ENCODE data around the gene SHISA9. TPM values are rescaled to one million over a fixed set of nuclear protein-coding genes. Genes with fewer than 3 reads are reported as not detected.

SHISA9 gene
- total and polyA plus RNA-seq, 2 experiments from 2014 or later: 0.83 to 1.3 TPM

- Histone ChIP-seq H3K27ac (no peak overlapping the region), H3K4me1 (ENCODE audit: insufficient read depth) (no peaks in the 10 kb centered on the region), H3K27me3 (no peaks in the 10 kb centered on the region), H3K4me2 (no peak overlapping the region), H4K20me1 (ENCODE audit: insufficient read depth, poor library complexity, severe bottlenecking) (no peaks in the 10 kb centered on the region), H3K9me2 (replicated peaks; ENCODE audit: insufficient read depth) (no peaks in the 10 kb centered on the region), H2AFZ (no peak overlapping the region), H3K9me3 (ENCODE audit: low read depth) (no peaks in the 10 kb centered on the region), H3K79me2 (no peaks in the 10 kb centered on the region), H3K36me3 (replicated peaks; ENCODE audit: insufficient read depth, low read depth) (no peaks in the 10 kb centered on the region), H3K4me3 (no peak overlapping the region)
- 89% methylated on average over 1 of the region's 1 CpG for WGBS (ENCODE audit: low lambda C conversion rate, missing lambda C conversion rate)
- TF ChIP-seq EZH2 (IDR thresholded peaks at IDR 0.05; ENCODE audit: borderline replicate concordance): no peak
- TF ChIP-seq, protein P1, sequence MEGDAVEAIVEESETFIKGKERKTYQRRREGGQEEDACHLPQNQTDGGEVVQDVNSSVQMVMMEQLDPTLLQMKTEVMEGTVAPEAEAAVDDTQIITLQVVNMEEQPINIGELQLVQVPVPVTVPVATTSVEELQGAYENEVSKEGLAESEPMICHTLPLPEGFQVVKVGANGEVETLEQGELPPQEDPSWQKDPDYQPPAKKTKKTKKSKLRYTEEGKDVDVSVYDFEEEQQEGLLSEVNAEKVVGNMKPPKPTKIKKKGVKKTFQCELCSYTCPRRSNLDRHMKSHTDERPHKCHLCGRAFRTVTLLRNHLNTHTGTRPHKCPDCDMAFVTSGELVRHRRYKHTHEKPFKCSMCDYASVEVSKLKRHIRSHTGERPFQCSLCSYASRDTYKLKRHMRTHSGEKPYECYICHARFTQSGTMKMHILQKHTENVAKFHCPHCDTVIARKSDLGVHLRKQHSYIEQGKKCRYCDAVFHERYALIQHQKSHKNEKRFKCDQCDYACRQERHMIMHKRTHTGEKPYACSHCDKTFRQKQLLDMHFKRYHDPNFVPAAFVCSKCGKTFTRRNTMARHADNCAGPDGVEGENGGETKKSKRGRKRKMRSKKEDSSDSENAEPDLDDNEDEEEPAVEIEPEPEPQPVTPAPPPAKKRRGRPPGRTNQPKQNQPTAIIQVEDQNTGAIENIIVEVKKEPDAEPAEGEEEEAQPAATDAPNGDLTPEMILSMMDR (IDR thresholded peaks at IDR 0.05; ENCODE audit: poor library complexity): no peak
- no peak for TF ChIP-seq EZH2phosphoT487 (IDR thresholded peaks at IDR 0.05; ENCODE audit: low read depth, severe bottlenecking, unreplicated experiment)
- no peak for DNase-seq (ENCODE audit: low spot score)
These were observed 229.2 kb downstream of the SHISA9 start for GRCh38 chr16:13130586-13130985.

GRCh38 chr16:13134836-13135235 is 233.4 kb downstream of the SHISA9 start:
- no peaks in the 10 kb centered on the region for H3K9me3 ChIP-seq (ENCODE audit: low read depth)
- no peak overlapping the region for H3K4me2 ChIP-seq
- H3K4me3 ChIP-seq: no peak overlapping the region
- no peak overlapping the region for H3K27ac ChIP-seq
- H4K20me1 ChIP-seq (ENCODE audit: insufficient read depth, poor library complexity, severe bottlenecking): no peaks in the 10 kb centered on the region
- 87% methylated on average over 1 of the region's 1 CpG for WGBS (ENCODE audit: low lambda C conversion rate, missing lambda C conversion rate)
- DNase-seq (ENCODE audit: low spot score): no peak
- H3K9me2 ChIP-seq (replicated peaks; ENCODE audit: insufficient read depth): no peaks in the 10 kb centered on the region
- H2AFZ ChIP-seq: no peak overlapping the region
- TF ChIP-seq, protein P1 (IDR thresholded peaks at IDR 0.05; ENCODE audit: poor library complexity): no peak
- no peak for TF ChIP-seq EZH2phosphoT487 (IDR thresholded peaks at IDR 0.05; ENCODE audit: low read depth, severe bottlenecking, unreplicated experiment)
- TF ChIP-seq EZH2 (IDR thresholded peaks at IDR 0.05; ENCODE audit: borderline replicate concordance): no peak
- no peaks in the 10 kb centered on the region for H3K36me3 ChIP-seq (replicated peaks; ENCODE audit: insufficient read depth, low read depth)
- H3K79me2 ChIP-seq: no peaks in the 10 kb centered on the region
- H3K27me3 ChIP-seq: no peaks in the 10 kb centered on the region
- H3K4me1 ChIP-seq (ENCODE audit: insufficient read depth): no peaks in the 10 kb centered on the region

DNA sequence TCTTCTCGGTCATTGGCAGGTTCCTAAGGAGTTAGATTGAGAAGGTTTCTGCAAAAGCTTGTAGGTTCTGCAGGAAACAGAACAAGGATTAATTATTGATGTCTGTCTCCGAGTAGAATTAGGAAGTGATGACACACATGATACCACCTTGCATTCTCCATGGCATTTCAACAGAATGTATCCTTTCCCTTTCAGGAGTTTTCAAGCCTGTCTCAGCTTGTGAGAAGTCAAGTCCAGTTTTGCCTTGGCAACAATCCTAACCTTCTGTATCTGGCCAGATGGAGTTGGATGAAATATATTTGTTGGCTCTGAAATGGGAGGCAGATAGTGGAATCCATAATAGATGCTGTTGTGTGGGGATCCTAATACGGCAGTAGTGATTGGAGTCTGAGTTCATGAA is 235.5 kb downstream of the SHISA9 start:
- H2AFZ ChIP-seq: no peak overlapping the region
- no peak overlapping the region for H3K4me3 ChIP-seq
- no peak for DNase-seq (ENCODE audit: low spot score)
- H3K36me3 ChIP-seq (replicated peaks; ENCODE audit: insufficient read depth, low read depth): no peaks in the 10 kb centered on the region
- 88% methylated on average over 3 of the region's 3 CpGs for WGBS (ENCODE audit: low lambda C conversion rate, missing lambda C conversion rate)
- H4K20me1 ChIP-seq (ENCODE audit: insufficient read depth, poor library complexity, severe bottlenecking): no peaks in the 10 kb centered on the region
- H3K27ac ChIP-seq: no peak overlapping the region
- H3K9me3 ChIP-seq (ENCODE audit: low read depth): no peaks in the 10 kb centered on the region
- no peaks in the 10 kb centered on the region for H3K9me2 ChIP-seq (replicated peaks; ENCODE audit: insufficient read depth)
- H3K27me3 ChIP-seq: no peaks in the 10 kb centered on the region
- H3K4me2 ChIP-seq: no peak overlapping the region
- TF ChIP-seq EZH2phosphoT487 (IDR thresholded peaks at IDR 0.05; ENCODE audit: low read depth, severe bottlenecking, unreplicated experiment): no peak
- TF ChIP-seq EZH2 (IDR thresholded peaks at IDR 0.05; ENCODE audit: borderline replicate concordance): no peak
- TF ChIP-seq, protein P1 (IDR thresholded peaks at IDR 0.05; ENCODE audit: poor library complexity): no peak
- no peaks in the 10 kb centered on the region for H3K79me2 ChIP-seq
- H3K4me1 ChIP-seq (ENCODE audit: insufficient read depth): no peaks in the 10 kb centered on the region

GRCh38 chr16:13138528-13138927 is 237.1 kb downstream of the SHISA9 start:
- Histone ChIP-seq H3K27me3 (no peaks in the 10 kb centered on the region), H3K27ac (no peak overlapping the region), H3K4me3 (no peak overlapping the region), H3K79me2 (no peaks in the 10 kb centered on the region), H2AFZ (no peak overlapping the region), H3K9me3 (ENCODE audit: low read depth) (no peaks in the 10 kb centered on the region), H4K20me1 (ENCODE audit: insufficient read depth, poor library complexity, severe bottlenecking) (no peaks in the 10 kb centered on the region), H3K4me1 (ENCODE audit: insufficient read depth) (no peaks in the 10 kb centered on the region), H3K4me2 (no peak overlapping the region), H3K9me2 (replicated peaks; ENCODE audit: insufficient read depth) (no peaks in the 10 kb centered on the region), H3K36me3 (replicated peaks; ENCODE audit: insufficient read depth, low read depth) (no peaks in the 10 kb centered on the region)
- DNase-seq (ENCODE audit: low spot score): no peak
- TF ChIP-seq EZH2 (IDR thresholded peaks at IDR 0.05; ENCODE audit: borderline replicate concordance) (no peak), EZH2phosphoT487 (IDR thresholded peaks at IDR 0.05; ENCODE audit: low read depth, severe bottlenecking, unreplicated experiment) (no peak)
- TF ChIP-seq, protein P1 (IDR thresholded peaks at IDR 0.05; ENCODE audit: poor library complexity): no peak
- WGBS (ENCODE audit: low lambda C conversion rate, missing lambda C conversion rate): 60% methylated on average over 2 of the region's 2 CpGs

Data from hepatocyte (in vitro differentiated cells).